Dermis blood vessel endothelial cell (primary cell): ENCODE results near the gene PPP2R2B. TPM values are rescaled to one million over a fixed set of nuclear protein-coding genes. Genes with fewer than 3 reads are reported as not detected.

ENCODE experiments used
- DNase-seq: peaks from one replicate; pipeline ENCODE4 v3.0.0; 2010
- total RNA-seq: library from RNA; depleted of rRNA; stranded (reverse); fragments of >200 nt; gene quantifications from 2 replicates; pipeline ENCODE4 v1.2.3, GENCODE V29; 2014

Gene PPP2R2B
- total RNA-seq, 1 donor from 2014 or later: not detected

DNA sequence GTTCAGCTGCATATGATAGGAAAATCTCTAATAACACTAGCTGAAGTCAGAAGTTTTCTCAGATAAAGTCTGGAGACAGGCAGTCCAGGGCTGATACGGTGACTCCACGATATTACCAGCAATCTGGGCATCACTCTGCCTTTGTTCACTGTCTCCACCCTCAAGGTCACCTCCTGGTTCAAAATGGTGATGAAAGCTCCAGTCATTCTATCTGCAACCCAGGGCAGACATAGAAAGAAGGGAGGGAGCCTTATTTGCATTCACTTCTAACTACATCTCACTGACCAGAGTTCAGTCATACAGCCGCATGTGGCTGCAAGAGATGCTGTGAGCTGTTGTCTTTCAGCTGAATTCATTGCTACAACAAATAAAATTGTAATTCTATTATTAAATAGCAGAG lies 340.1 kb downstream of the PPP2R2B start:
- no peak for DNase-seq

DNA sequence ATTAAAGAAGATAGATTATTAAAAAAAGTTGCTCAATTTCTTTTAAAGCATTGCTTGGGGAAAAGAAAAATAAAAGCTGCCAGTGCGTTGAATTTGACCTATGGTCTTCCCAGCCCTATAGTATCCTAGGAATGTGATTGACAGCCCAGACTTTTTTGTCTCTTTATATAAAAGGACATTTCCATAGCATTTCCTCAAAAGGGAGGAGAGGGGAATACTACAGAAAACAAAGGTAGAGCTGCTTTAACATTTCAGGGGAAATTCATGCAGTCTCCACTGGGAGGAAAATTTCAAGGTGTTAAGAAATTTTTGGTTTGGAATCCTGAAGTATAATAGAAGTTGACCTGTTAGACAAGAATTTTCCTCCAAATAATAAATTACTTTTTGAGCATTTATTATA lies 344.7 kb downstream of the PPP2R2B start:
- no peak for DNase-seq

DNA sequence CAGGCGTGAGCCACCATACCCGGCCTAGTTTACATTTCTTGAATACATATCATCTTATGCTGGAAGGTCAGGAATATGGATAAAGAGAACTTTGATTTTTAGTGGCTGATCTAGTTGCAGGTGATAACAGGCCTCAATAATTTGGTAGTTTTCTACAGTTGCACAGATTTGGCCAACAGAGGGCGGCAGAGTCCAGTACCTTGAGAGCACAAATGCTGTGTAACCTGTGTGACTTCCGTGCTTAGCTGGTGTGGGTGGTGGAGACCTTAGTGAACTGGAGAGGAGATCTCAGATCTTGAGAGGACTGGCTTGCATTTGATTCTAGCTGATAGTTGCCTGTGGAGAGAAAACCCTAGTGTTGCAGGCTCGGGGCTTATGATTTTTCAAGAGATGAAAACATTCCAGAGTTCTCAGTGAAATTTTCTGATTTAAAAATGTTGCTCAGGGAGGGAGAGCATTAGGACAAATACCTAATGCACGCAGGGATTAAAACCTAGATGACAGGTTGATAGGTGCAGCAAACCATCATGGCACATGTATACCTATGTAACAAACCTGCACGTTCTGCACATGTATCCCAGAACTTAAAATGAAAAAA lies 345.2 kb downstream of the PPP2R2B start:
- peak; percentile 79 for DNase-seq
